ENCODE data around the gene SRGAP3. TPM values are rescaled to one million over a fixed set of nuclear protein-coding genes. Genes with fewer than 3 reads are reported as not detected.

SRGAP3 gene
- total and polyA plus RNA-seq, 2 donors (not counting 1 experiment from before 2014, with no cell fraction given) = 1.4 to 1.5 TPM

- H3K27me3 Mint-ChIP-seq = no peaks in the 10 kb centered on the region
- Histone ChIP-seq H3K4me2 (replicated peaks; ENCODE audit: low read depth, low read length, poor library complexity, severe bottlenecking) (no peak overlapping the region), H3K9ac (ENCODE audit: low read length) (no peak overlapping the region), H3K27me3 (replicated peaks in 1 of 4; ENCODE audit: control extremely low read depth in 1 of 4, control insufficient read depth in 3 of 4, insufficient read depth in 4 of 4, low read length in 3 of 4) (no peaks in the 10 kb centered on the region), H4K20me1 (ENCODE audit: control insufficient read depth, insufficient read depth, low read length, poor library complexity, severe bottlenecking) (no peaks in the 10 kb centered on the region), H3K79me2 (ENCODE audit: control insufficient read depth, insufficient read depth, low read length) (no peaks in the 10 kb centered on the region), H3K27ac (ENCODE audit: low read length in 2 of 2) (no peak overlapping the region), H3K36me3 (replicated peaks in 1 of 2; ENCODE audit: control extremely low read depth in 1 of 2, control insufficient read depth in 1 of 2, extremely low read depth in 1 of 2, insufficient read depth in 2 of 2, low read length in 1 of 2) (peaks cover 4 to 5% of the 10 kb centered on the region in 2 experiments), H3K4me1 (ENCODE audit: control insufficient read depth in 2 of 2, insufficient read depth in 2 of 2, low read length in 2 of 2) (no peaks in the 10 kb centered on the region), H2AFZ (ENCODE audit: insufficient read depth, low read depth, low read length, poor library complexity, severe bottlenecking) (no peak overlapping the region), H3K4me3 (ENCODE audit: control extremely low read depth in 1 of 5, extremely low read depth in 1 of 5, insufficient read depth in 1 of 5, low read depth in 2 of 5, low read length in 4 of 5) (no peak overlapping the region), H3K9me3 (ENCODE audit: control extremely low read depth in 1 of 3, control insufficient read depth in 2 of 3, insufficient read depth in 1 of 3, low read length in 2 of 3) (peaks cover 0 to 3% (median 0%) of the 10 kb centered on the region in 3 donors)
- ATAC-seq (ENCODE audit: low read depth) (no peak), DNase-seq (no peak)
- no peak overlapping the region for H3K4me3 Mint-ChIP-seq
- intact Hi-C loops (cut with micrococcal nuclease) = no loop called here
- no peak overlapping the region for H3K27ac Mint-ChIP-seq
- no peaks in the 10 kb centered on the region for H3K4me1 Mint-ChIP-seq
- no peak for TF ChIP-seq CTCF (IDR thresholded peaks at IDR 0.05)
- no peak for TF ChIP-seq EZH2 (IDR thresholded peaks at IDR 0.05; ENCODE audit: borderline replicate concordance, insufficient read depth, low read depth, low read length, poor library complexity, severe bottlenecking)
- ChIA-PET POLR2A (no interaction called here), CTCF (no interaction called here)
- H3K9me3 Mint-ChIP-seq (ENCODE audit: insufficient read depth) = no peaks in the 10 kb centered on the region
- 93% methylated on average over 2 of the region's 3 CpGs for WGBS (ENCODE audit: insufficient coverage)
Observed at GRCh38 chr3:8931342-8931741, 318.1 kb downstream of the SRGAP3 start.

Small RNAs within 50 kb of the gene (small RNA-seq; reads per million reads assigned to genes)
- not detected for gene RF00416 (ENCODE audit: insufficient read length, low read depth, low replicate concordance)

Other genes starting within 250 kb of the SRGAP3 start
- gene THUMPD3, start 113.4 kb upstream of the SRGAP3 start, total RNA-seq = 30.6 and 32.1 TPM in 2 replicates
- 10.1 and 13.7 TPM in 2 replicates for gene THUMPD3, start 113.4 kb upstream of the SRGAP3 start, polyA plus RNA-seq
- 201 and 209 TPM in 2 replicates for gene SETD5, start 148.0 kb upstream of the SRGAP3 start, total RNA-seq
- gene SETD5, start 148.0 kb upstream of the SRGAP3 start, polyA plus RNA-seq = 64.2 and 78.8 TPM in 2 replicates

All from B cell (primary cell).